ENCODE measurements around the gene ZNF726.

Gene ZNF726

DNA sequence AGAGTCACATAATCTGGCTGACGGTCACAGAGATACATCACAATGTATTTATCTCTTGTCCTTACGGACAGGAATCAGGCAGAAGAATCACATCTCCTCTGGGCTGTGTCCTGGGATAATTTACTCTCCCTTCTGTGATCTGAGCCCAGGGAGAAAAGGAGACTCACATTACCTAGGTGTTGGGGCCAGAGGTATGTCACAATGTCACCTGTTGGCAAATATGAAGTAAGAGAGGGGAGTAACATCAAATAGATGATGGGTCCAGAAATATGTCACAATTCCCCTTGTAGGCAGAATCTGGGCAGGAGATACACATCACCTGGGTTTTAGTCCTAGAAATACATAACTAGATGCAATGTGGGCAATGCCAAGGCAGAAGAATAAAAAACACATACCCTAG lies 67.2 kb downstream of the ZNF726 start:
- ChIA-PET CTCF (no interaction called here), POLR2A (no interaction called here)
- no peak for DNase-seq (ENCODE audit: extremely low spot score)
- TF ChIP-seq, protein P1, sequence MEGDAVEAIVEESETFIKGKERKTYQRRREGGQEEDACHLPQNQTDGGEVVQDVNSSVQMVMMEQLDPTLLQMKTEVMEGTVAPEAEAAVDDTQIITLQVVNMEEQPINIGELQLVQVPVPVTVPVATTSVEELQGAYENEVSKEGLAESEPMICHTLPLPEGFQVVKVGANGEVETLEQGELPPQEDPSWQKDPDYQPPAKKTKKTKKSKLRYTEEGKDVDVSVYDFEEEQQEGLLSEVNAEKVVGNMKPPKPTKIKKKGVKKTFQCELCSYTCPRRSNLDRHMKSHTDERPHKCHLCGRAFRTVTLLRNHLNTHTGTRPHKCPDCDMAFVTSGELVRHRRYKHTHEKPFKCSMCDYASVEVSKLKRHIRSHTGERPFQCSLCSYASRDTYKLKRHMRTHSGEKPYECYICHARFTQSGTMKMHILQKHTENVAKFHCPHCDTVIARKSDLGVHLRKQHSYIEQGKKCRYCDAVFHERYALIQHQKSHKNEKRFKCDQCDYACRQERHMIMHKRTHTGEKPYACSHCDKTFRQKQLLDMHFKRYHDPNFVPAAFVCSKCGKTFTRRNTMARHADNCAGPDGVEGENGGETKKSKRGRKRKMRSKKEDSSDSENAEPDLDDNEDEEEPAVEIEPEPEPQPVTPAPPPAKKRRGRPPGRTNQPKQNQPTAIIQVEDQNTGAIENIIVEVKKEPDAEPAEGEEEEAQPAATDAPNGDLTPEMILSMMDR (IDR thresholded peaks at IDR 0.05; ENCODE audit: control extremely low read depth, extremely low read depth, low read depth, missing control alignments): no peak

DNA sequence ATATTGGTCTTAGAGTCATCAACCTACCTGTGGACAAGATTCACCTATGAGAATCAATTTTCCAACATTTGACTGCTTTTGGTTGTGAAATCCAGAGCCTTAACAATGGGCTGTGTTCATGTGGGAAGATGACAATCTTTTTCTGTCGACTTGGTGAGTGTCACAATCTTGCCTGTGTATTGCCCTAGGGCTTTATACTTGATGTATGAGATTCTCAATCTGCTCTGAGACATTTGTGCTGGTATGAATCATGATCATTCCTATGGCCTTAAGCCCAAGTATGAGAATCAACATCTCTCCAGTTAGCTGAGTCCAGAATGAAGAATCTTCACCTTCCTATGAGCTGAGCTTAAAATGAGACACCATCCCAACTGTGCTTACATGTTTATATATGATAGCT lies 68.7 kb downstream of the ZNF726 start:
- ChIA-PET CTCF (no interaction called here), POLR2A (no interaction called here)
- TF ChIP-seq, protein P1 (IDR thresholded peaks at IDR 0.05; ENCODE audit: control extremely low read depth, extremely low read depth, low read depth, missing control alignments): no peak
- DNase-seq (ENCODE audit: extremely low spot score): no peak
